Lung (tissue), 12 donors: ENCODE results near the gene FN3K. TPM values are rescaled to one million over a fixed set of nuclear protein-coding genes. Genes with fewer than 3 reads are reported as not detected.
"Not testable (repeated sequence)": the region's sequence is repeated elsewhere in the genome, so short reads cannot be mapped to it uniquely, and the experiment has no call there.

ENCODE experiments used
- ATAC-seq: fragments of 200-7000 bp; cut with Tn5 transposase; one replicate; pipeline ENCODE4 v1.9.1; 2020; ENCODE audit warnings: moderate number of reproducible peaks; ENCODE audit not compliant: insufficient read depth, low FRiP score
- DNase-seq, 3 donors: peaks; one replicate each; pipeline ENCODE4 v3.0.0-alpha.2; 2013 to 2017
- H3K27ac ChIP-seq, 2 donors: one replicate each; pipeline ENCODE4 v1.5.1; 2013; ENCODE audit warnings: mild to moderate bottlenecking in 2 of 2, moderate library complexity in 2 of 2, control low read depth in 1 of 2, inconsistent platforms in 1 of 2, low read depth in 1 of 2, low read length in 1 of 2
- H3K27me3 ChIP-seq, 3 donors: one replicate each; pipeline ENCODE4 v1.5.1; 2013; ENCODE audit warnings: low read length in 2 of 3; ENCODE audit not compliant: control insufficient read depth in 3 of 3, insufficient read depth in 3 of 3
- H3K36me3 ChIP-seq, 4 donors: one replicate each; pipeline ENCODE4 v1.5.1; 2013; ENCODE audit warnings: low read length in 4 of 4, mild to moderate bottlenecking in 1 of 4, moderate library complexity in 1 of 4; ENCODE audit not compliant: control insufficient read depth in 4 of 4, insufficient read depth in 4 of 4
- H3K4me1 ChIP-seq, 5 donors: one replicate each; pipeline ENCODE4 v1.5.1; 2013; ENCODE audit warnings: low read length in 5 of 5, mild to moderate bottlenecking in 2 of 5, moderate library complexity in 1 of 5; ENCODE audit not compliant: control insufficient read depth in 5 of 5, insufficient read depth in 5 of 5
- H3K4me3 ChIP-seq: one replicate; pipeline ENCODE4 v1.5.1; 2013; ENCODE audit warnings: mild to moderate bottlenecking, control low read depth, moderate library complexity
- H3K9ac ChIP-seq, 2 donors: one replicate each; pipeline ENCODE4 v1.5.1; 2013; ENCODE audit warnings: low read length in 2 of 2, control low read depth in 1 of 2; ENCODE audit not compliant: insufficient read depth in 1 of 2
- H3K9me3 ChIP-seq, 4 donors: one replicate each; pipeline ENCODE4 v1.5.1; 2013; ENCODE audit warnings: low read length in 3 of 4, mild to moderate bottlenecking in 1 of 4, moderate library complexity in 1 of 4; ENCODE audit not compliant: control insufficient read depth in 4 of 4, insufficient read depth in 3 of 4
- WGBS, 2 donors: extraction: QIAGEN DNeasy Blood & Tissue Kit; methylation state at CpG; one replicate each; pipeline ENCODE4 v1.1.7; 2013; 5-methylcytosine and 5-hydroxymethylcytosine counted together
- polyA plus RNA-seq, 2 donors: library from polyadenylated mRNA; stranded (reverse); fragments of 200-250 nt; gene quantifications; one replicate each; pipeline ENCODE4 v1.2.1, GENCODE V29; 2013
- total RNA-seq, 2 donors: library from RNA; depleted of rRNA in 1 of 2; stranded (reverse); fragments of >200 nt in 1 of 2; gene quantifications; one replicate each; pipeline ENCODE4 v1.2.1, GENCODE V29; 2014 to 2021
- TF ChIP-seq, protein P1 (sequence below): IDR thresholded peaks from 2 replicates; pipeline ENCODE4 v1.5.1; 2012; ENCODE audit warnings: mild to moderate bottlenecking; ENCODE audit errors: control extremely low read depth, extremely low read depth
- donor health status: control.
- donor health status: control.
- donor health status: Bipolar disorder and iron deficiency.
- donor health status: healthy.
- donor health status: DM: yes; HTN: yes; CAD: no.

The FN3K gene
- total and polyA plus RNA-seq, 4 donors = 5.0 to 21.0 (median 16.4) TPM

DNA sequence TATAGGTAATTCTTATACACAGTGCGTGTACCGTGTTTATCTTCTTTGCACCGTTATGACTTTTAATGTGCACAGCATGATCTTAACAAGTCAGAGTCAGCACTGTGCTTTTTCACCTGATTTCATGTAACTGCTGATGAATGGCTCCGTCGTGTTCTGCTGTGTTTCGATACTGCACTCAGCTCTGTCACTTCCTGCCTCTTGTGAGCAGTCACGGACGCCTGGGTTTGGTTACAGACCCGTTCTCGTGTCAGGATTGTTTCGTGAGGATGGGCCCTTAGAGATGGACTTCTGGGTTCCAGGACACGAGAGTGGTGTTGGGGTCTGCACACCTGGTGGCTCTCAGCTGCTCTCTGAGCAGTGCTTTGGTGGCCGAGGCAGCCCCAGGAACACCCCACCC lies 41.0 kb downstream of the FN3K start:
- no peak for ATAC-seq
- 84 to 87% methylated on average over 13 of the region's 13 CpGs for WGBS, 2 donors
- no peak for DNase-seq

DNA sequence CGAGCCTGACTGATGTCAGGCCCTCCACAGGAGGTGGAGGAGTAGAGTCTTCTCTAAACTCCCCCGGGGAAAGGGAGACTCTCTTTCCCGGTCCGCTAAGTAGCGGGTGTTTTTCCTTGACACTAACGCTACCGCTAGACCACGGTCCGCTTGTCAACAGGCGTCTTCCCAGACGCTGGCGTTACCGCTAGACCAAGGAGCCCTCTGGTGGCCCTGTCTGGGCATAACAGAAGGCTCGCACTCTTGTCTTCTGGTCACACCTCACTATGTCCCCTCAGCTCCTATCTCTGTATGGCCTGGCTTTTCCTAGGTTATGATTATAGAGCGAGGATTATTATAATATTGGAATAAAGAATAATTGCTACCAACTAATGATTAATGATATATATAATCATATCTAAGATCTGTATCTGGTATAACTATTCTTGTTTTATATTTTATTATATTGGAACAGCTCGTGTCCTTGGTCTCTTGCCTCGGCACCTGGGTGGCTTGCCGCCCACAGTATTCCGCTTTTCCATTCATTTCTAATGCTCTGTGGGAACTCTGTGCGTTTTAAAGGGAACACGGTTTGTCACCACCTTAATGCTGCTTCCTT lies 42.5 kb downstream of the FN3K start:
- not testable (repeated sequence) for H3K4me1 ChIP-seq, ATAC-seq, H3K9ac ChIP-seq, H3K36me3 ChIP-seq, H3K9me3 ChIP-seq, H3K27ac ChIP-seq, H3K27me3 ChIP-seq, DNase-seq, H3K4me3 ChIP-seq
- WGBS, 2 donors = 83 to 84% methylated on average over 19 to 21 of the region's 21 CpGs

More for the DNA sequence above, 41.0 kb downstream of the FN3K start:
- no peaks in the 10 kb centered on the region for H3K9me3 ChIP-seq
- peaks cover 0 to 10% (median 2%) of the 10 kb centered on the region in 4 donors for H3K36me3 ChIP-seq
- peaks cover 0 to 4% (median 0%) of the 10 kb centered on the region in 5 donors for H3K4me1 ChIP-seq
- H3K4me3 ChIP-seq = no peak overlapping the region
- TF ChIP-seq, protein P1, sequence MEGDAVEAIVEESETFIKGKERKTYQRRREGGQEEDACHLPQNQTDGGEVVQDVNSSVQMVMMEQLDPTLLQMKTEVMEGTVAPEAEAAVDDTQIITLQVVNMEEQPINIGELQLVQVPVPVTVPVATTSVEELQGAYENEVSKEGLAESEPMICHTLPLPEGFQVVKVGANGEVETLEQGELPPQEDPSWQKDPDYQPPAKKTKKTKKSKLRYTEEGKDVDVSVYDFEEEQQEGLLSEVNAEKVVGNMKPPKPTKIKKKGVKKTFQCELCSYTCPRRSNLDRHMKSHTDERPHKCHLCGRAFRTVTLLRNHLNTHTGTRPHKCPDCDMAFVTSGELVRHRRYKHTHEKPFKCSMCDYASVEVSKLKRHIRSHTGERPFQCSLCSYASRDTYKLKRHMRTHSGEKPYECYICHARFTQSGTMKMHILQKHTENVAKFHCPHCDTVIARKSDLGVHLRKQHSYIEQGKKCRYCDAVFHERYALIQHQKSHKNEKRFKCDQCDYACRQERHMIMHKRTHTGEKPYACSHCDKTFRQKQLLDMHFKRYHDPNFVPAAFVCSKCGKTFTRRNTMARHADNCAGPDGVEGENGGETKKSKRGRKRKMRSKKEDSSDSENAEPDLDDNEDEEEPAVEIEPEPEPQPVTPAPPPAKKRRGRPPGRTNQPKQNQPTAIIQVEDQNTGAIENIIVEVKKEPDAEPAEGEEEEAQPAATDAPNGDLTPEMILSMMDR = no peak
- no peak overlapping the region for H3K9ac ChIP-seq
- no peak overlapping the region for H3K27ac ChIP-seq
- no peaks in the 10 kb centered on the region for H3K27me3 ChIP-seq

DNA sequence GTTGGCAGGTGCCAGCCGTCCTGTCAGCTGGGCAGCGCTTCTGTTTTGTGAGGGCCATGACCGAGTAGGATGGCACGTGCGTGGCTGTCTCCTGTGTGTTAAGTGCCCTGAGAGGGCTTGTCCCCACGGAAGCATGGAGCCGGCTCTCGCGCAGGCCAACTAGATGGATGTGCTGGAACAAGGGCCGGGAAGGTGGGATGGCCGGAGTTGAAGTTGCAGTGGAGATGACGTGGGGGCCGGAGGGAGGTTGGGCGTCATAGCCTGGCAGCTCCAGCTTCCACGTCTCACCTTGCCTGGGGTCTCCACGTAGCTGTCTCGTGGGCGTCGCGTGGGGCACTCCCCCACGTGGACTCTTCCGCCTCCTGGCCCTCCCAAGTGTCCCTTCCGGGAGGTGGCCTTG lies 44.1 kb downstream of the FN3K start:
- Histone ChIP-seq H3K4me3 (no peak overlapping the region), H3K27me3 (no peaks in the 10 kb centered on the region), H3K36me3 (peaks cover 0 to 11% (median 4%) of the 10 kb centered on the region in 4 donors), H3K9me3 (no peaks in the 10 kb centered on the region), H3K9ac (no peak overlapping the region), H3K4me1 (peaks cover 0 to 8% (median 0%) of the 10 kb centered on the region in 5 donors), H3K27ac (no peak overlapping the region)
- TF ChIP-seq, protein P1 = no peak
- ATAC-seq = no peak
- DNase-seq = no peak
- WGBS, 2 donors = 95 to 96% methylated on average over 23 of the region's 23 CpGs

DNA sequence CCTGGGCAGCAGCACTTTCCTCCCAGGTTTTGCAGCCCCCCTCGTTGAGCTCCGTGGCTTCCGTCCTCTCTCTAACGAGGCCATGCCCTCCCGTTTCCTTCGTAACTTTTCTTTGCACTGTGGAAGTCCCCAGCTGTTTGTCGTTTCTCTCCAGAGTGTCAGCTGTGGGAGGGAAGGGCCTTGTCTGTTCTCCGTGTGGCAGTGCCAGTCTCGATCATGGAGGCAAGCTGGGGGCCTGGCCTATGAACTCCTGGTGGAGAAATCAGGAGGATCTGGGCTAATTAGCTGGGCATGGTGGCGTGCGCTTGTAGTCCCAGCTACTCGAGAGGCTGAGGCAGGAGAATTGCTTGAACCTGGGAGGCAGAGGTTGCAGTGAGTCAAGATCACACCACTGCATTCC lies 44.8 kb downstream of the FN3K start:
- ATAC-seq = no peak
- no peak for DNase-seq
- TF ChIP-seq, protein P1 = no peak
- WGBS, 2 donors = 76 to 82% methylated on average over 12 of the region's 12 CpGs
- no peaks in the 10 kb centered on the region for H3K27me3 ChIP-seq
- H3K4me1 ChIP-seq = peaks cover 0 to 6% (median 0%) of the 10 kb centered on the region in 5 donors
- no peak overlapping the region for H3K4me3 ChIP-seq
- H3K36me3 ChIP-seq = peaks cover 0 to 12% (median 4%) of the 10 kb centered on the region in 4 donors
- no peak overlapping the region for H3K9ac ChIP-seq
- no peaks in the 10 kb centered on the region for H3K9me3 ChIP-seq
- no peak overlapping the region for H3K27ac ChIP-seq
